Parathyroid adenoma (tissue), 2 donors: Measurements from ENCODE around the gene LUZP4.
A peak's percentile ranks its signal among the peaks of the same experiment; 100 is the strongest.

ENCODE experiments used
- H2AFZ ChIP-seq: fragments of 300-600 bp; sonication (generic); one replicate; pipeline ENCODE4 v1.7.0; 2017; ENCODE audit warnings: antibody characterized with exemption, mild to moderate bottlenecking
- H3K27ac ChIP-seq: fragments of 300-600 bp; sonication (generic); one replicate; pipeline ENCODE4 v1.7.0; 2017
- H3K27me3 ChIP-seq: fragments of 300-600 bp; sonication (generic); one replicate; pipeline ENCODE4 v1.7.0; 2017; ENCODE audit warnings: low read length; ENCODE audit not compliant: control insufficient read depth, insufficient read depth
- H3K36me3 ChIP-seq: fragments of 300-600 bp; sonication (generic); one replicate; pipeline ENCODE4 v1.7.0; 2017; ENCODE audit warnings: low read length; ENCODE audit not compliant: control insufficient read depth, insufficient read depth
- H3K4me1 ChIP-seq: fragments of 300-600 bp; sonication (generic); one replicate; pipeline ENCODE4 v1.7.0; 2017; ENCODE audit warnings: control low read depth
- H3K4me2 ChIP-seq: fragments of 300-600 bp; sonication (generic); one replicate; pipeline ENCODE4 v1.7.0; 2017; ENCODE audit warnings: low read length
- H3K4me3 ChIP-seq: fragments of 300-600 bp; sonication (generic); one replicate; pipeline ENCODE4 v1.7.0; 2017; ENCODE audit warnings: low read depth, low read length
- H3K79me2 ChIP-seq: fragments of 300-600 bp; sonication (generic); one replicate; pipeline ENCODE4 v1.7.0; 2017; ENCODE audit warnings: control low read depth
- H3K9ac ChIP-seq: fragments of 300-600 bp; sonication (generic); one replicate; pipeline ENCODE4 v1.7.0; 2017; ENCODE audit warnings: mild to moderate bottlenecking
- H3K9me3 ChIP-seq: fragments of 300-600 bp; sonication (generic); one replicate; pipeline ENCODE4 v1.7.0; 2017; ENCODE audit warnings: low read length; ENCODE audit not compliant: control insufficient read depth
- CTCF ChIP-seq: fragments of 300-600 bp; sonication (generic); IDR thresholded peaks from one replicate; pipeline ENCODE4 v1.7.0; 2017; ENCODE audit warnings: antibody characterized with exemption, mild to moderate bottlenecking
- donor health status: primary hyperparathyroidism.

LUZP4 gene

GRCh38 chrX:115330498-115331168, 41.1 kb downstream of the LUZP4 start:
- H3K79me2 ChIP-seq: no peaks in the 10 kb centered on the region
- H3K4me2 ChIP-seq: no peak overlapping the region
- H3K27me3 ChIP-seq: no peaks in the 10 kb centered on the region
- no peaks in the 10 kb centered on the region for H3K4me1 ChIP-seq
- H3K4me3 ChIP-seq: no peak overlapping the region
- H3K9me3 ChIP-seq: no peaks in the 10 kb centered on the region
- H3K27ac ChIP-seq: no peak overlapping the region
- no peak overlapping the region for H2AFZ ChIP-seq
- TF ChIP-seq CTCF: peak; percentile 62
- H3K36me3 ChIP-seq: no peaks in the 10 kb centered on the region
- H3K9ac ChIP-seq: no peak overlapping the region

GRCh38 chrX:115332832-115333231, 43.3 kb downstream of the LUZP4 start:
- Histone ChIP-seq H2AFZ (no peak overlapping the region), H3K9ac (no peak overlapping the region), H3K27me3 (no peaks in the 10 kb centered on the region), H3K9me3 (no peaks in the 10 kb centered on the region), H3K4me3 (no peak overlapping the region), H3K4me1 (no peaks in the 10 kb centered on the region), H3K27ac (no peak overlapping the region), H3K79me2 (no peaks in the 10 kb centered on the region), H3K4me2 (no peak overlapping the region), H3K36me3 (no peaks in the 10 kb centered on the region)
- TF ChIP-seq CTCF: no peak

GRCh38 chrX:115333446-115333845, 43.9 kb downstream of the LUZP4 start:
- H3K4me2 ChIP-seq: no peak overlapping the region
- H3K9ac ChIP-seq: no peak overlapping the region
- no peaks in the 10 kb centered on the region for H3K36me3 ChIP-seq
- no peak for TF ChIP-seq CTCF
- H2AFZ ChIP-seq: no peak overlapping the region
- no peaks in the 10 kb centered on the region for H3K27me3 ChIP-seq
- H3K4me3 ChIP-seq: no peak overlapping the region
- H3K27ac ChIP-seq: no peak overlapping the region
- no peaks in the 10 kb centered on the region for H3K79me2 ChIP-seq
- H3K4me1 ChIP-seq: no peaks in the 10 kb centered on the region
- no peaks in the 10 kb centered on the region for H3K9me3 ChIP-seq

- Histone ChIP-seq H3K36me3 (no peaks in the 10 kb centered on the region), H3K27me3 (no peaks in the 10 kb centered on the region), H3K9ac (no peak overlapping the region), H2AFZ (no peak overlapping the region), H3K79me2 (no peaks in the 10 kb centered on the region), H3K4me3 (no peak overlapping the region), H3K4me1 (no peaks in the 10 kb centered on the region), H3K4me2 (no peak overlapping the region), H3K9me3 (no peaks in the 10 kb centered on the region), H3K27ac (no peak overlapping the region)
- no peak for TF ChIP-seq CTCF
These were observed 48.1 kb downstream of the LUZP4 start for GRCh38 chrX:115337491-115338144.
